Measurements from ENCODE around the gene FAM135A.
A peak's percentile ranks its signal among the peaks of the same experiment; 100 is the strongest.
"Not testable (repeated sequence)": the region's sequence is repeated elsewhere in the genome, so short reads cannot be mapped to it uniquely, and the experiment has no call there.

FAM135A gene

DNA sequence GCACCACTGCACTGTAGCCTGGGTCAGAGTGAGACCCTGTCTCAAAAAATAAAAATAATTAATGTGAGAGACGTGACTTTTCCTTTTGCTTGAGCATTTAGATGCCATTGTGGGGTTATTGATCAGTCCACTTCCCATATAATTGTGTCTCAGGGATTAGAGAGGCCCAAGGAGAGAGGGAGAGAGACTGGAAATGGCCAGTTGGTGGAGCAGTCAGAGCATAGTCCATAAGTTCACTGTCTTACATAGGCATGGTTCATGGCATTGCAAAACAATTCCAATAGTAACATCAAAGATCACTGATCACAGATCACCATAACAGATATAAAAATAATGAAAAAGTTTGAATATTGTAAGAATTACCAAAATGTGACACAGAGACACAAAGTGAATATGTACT is 138.3 kb downstream of the FAM135A start:
- no peak for DNase-seq

DNA sequence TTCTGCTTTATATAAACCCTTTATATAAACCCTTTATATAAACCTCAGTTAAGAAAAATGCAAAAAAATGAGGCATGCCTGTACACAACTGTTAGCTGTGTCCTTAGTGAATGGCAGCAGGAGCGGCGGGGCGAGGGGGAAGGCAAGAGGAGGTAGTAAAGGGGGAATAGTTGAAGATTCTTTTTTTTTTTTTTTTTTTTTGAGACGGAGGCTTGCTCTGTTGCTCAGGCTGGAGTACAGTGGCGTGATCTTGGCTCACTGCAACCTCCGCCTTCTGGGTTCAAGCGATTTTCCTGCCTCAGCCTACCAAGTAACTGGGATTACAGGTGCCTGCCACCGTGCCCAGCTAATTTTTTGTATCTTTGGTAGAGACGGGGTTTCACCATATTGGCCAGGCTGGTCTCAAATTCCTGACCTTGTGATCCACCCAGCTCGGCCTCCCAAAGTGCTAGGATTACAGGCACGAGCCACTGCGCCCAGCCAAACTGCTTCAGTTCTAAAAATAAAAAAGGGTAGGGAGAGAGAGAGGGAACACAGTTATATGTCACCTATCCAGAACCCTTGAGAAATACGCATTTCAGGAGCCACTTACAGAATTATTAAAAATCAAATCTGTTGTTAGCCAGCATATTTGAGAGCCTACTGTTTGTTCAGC is 139.1 kb downstream of the FAM135A start:
- DNase-seq: not testable (repeated sequence)

DNA sequence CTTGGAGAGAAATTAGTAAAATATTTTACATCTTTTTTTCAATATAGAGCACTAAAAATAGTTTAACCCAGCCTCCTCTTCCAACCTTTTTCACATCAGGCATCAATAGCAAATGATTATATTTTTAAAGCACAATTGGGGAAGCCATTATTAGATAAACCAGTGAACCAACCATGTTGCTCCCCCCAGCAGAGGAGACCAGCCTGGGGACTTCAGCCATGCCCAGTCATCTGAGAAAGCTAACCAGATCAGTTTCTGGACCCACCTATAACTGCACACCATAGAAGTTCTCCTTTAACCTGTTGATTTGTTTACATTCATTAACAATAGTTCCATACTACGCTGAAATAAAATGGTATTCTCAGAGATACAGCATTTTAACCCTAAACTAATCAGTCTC is 139.7 kb downstream of the FAM135A start:
- DNase-seq: no peak

DNA sequence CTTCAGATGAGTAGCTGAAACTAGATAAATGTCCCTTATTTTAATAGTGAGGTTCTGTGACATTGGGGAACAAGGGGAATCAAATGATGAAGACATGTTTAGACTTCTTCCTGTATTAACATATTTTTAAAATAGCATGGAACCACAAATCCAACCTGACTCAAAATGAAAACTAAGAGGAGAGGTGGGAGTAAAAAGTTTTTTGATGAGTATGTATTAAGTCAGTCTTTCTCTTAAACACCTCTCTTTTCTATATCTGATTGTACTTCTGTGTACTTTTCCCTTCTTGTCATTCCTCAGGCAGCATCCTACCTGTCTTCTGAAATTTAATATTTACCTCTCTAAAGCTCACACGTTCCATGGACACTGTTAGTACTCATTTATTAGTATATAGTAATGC is 144.7 kb downstream of the FAM135A start:
- DNase-seq: no peak

DNA sequence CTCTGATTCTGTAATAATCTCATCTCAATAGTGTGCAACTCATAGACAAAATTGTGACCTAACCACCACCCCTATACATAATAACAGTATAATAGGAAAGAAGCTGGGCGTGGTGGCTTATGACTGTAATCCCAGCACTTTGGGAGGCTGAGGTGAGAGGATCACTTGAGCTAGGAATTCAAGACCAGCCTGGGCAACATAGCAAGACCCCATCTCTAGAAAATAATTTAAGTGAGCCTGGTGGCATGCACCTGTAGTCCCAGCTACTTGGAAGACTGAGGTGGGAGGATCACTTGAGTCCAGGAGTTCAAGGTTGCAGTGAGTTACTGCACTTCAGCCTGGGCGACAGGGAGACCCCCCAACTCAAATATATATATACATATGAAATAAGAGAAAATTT is 149.1 kb downstream of the FAM135A start:
- DNase-seq: not testable (repeated sequence)

DNA sequence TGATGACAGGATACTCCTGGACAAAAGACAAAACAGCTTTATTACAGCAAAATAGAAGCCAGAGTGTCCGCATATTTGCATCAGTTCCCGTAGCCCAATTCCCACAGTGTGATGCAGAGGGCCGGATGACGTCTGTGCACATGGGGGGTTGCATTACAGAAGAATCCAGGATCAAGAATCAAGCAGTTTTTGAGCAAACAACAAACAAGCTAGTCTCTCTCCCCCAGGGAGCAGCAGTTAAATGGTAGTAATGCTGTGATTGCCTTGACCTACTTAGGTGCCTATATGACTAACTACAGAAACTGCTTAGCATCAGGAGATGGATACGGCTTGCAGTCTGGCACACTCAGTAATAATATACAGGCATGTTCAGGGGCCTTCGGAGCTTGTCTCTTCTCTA is 150.2 kb downstream of the FAM135A start:
- no peak for DNase-seq

DNA sequence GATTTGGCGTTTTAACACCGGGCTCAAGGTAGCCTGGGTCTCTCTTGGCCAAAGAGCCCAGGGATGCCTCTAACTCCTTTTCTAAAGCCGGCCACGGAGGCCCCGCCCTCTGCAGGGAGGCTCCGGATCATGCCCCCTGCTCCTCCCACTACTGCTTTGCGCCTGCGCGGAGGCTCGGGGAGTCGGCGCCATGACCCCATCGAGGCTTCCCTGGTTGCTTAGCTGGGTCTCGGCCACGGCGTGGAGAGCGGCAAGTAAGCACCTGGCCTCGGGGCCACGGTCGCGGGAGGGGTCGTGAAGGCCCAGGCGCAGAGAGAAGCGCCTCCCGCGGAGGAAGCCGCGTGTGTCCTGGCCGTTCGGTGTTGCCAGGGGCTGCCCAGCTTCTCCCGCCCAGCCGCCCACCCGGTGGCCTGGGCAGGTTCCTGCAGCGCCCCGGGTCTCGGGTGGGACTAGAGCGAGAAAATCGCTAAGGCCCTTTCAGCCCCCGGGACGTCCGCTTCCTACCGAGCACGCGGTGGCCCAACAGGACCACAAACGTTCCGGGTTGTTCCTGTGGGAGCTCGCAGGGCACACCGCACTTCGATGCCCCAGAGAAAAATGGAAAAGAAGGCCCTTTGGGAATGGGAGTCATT is 153.6 kb downstream of the FAM135A start, which contains the start of gene SDHAF4:
Gene SDHAF4 (plus strand): TSS at position 180 of the 632 bp plus-strand sequence. CDS start 11 bp downstream, at position 191.
- peak; percentile 69 for DNase-seq

DNA sequence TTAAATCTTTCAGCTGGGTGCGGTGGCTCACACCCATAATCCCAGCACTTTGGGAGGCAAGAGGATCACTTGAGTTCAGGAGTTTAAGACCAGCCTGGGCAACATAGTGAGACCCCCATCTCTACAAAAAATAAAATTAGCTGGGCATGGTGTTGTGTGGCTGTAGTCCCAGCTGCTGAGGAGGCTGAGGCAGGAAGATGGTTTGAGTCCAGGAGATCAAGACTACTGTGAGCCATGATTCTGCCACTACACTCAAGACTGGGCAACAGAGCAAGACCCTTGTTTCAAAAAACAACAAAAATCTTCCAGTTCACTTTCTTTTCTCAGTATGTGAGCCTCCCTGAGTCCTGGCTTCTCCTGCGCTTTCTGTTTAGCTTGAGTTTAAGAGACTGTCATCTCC is 161.3 kb downstream of the FAM135A start:
- no peak for DNase-seq

DNA sequence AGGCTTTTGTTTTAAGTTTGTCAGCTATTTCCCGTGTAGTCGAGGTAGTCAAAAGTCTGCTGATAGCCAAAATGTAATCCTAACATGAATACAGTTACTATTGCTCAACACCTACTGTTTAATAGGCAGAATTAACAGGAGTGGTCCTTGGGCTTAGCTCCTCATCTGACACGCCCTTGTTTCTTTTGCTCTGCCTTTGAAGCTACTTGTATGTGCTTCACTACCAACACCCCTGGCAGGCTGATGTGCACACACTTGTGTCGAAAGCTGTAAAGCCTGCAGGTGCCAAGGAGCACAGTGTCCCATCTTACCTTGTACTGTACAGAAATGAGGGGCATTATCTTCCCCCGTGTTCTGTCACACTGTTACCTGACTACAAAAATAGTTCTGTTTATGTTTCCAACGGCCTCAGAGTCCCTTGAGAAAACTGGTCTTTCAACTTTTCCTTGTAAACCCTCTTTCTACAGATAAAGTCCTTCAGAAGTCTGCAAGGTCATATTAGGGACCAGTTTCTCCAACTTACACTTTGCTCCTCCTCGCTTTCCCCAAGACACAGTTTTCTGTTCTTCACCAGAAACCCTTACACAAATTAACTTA is 162.7 kb downstream of the FAM135A start:
- DNase-seq: no peak

DNA sequence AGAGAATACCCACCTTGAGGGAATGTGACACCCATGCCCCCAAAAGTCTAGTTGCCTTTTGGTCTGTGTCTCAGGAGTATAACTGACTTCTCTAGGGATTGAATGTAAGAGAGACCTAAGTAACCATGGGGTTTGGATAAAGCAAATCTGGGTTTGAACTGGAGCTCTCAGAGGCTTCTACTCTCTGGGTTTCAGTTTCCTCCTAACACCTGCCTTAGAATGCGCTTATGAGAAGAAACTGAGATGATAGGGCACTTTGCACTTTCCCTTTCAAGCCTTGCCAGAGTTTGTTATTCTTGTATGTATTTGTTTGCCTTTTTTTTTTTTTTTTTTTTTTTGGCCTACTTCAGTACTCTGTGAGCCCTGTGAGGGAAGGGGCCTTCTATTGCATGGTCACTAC is 172.8 kb downstream of the FAM135A start:
- no peak for DNase-seq

DNA sequence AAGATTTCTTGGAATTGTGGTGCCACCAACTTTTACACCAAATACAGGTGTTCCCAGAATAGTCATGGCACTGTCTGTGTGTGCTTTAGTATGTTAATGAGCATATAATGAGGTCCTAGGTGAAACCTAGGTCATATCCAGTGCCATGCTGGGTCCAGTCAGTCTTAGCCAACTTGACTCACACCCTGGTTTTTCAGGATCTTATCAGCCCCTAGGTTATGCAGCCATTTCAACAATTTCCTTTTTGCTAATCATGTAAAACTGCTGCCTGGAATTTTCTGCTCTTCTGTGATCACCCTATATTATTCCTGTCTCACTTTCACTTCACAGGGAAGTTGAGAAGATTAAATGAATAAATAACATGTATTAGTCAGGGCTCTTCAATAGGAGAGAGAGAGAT is 177.1 kb downstream of the FAM135A start:
- no peak for DNase-seq

DNA sequence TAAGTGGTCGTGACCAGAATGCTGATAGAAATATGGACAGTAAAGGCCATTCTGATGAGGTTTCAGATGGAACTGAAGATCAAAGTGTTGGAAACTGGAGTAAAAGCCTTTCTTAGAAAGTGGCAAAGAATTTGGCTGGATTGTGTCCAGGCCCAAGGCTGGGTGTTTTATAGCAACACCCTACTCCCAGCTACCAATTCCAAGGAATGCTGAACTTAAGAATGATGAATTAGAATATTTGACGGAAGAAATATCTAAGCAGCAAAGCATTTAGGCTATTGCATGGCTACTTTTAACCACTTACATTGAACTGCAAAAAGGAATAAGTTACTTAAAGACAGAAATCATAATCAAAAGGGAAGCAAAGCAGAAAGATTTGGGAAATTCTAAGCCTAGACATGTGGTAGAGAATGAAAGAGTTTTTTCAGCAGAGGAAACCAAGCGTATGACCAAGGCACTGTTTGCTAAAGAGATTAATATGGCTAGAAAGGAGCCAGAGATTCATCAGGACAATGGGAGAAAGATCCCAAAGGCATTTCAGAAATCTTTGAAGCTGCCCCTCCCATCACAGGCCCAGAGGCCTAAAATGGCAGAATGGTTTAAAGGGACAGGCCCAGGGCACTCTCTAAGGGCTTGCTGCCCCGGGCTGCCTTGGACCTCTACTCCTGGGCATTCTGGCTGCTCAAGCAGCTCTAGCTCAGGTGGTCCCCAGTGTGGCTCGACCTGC is 179.2 kb downstream of the FAM135A start:
- DNase-seq: no peak

DNA sequence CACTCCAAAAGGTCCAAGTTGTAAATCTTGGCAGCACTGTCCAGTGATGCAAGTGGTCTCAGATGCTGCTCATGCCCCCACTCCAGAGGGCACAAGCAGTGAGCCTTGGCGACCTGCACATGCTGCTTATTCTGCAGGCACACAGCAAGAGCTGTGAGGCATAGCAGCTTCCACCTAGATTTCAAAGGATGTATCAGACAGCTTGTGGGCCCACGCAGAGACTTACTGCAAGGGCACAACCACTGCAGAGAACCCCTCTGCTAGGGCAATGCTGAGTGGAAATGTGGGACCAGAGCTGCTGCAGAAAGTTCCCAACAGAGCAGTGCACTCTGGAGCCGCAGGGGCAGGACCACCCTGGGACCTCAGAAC is 179.8 kb downstream of the FAM135A start:
- DNase-seq: no peak

DNA sequence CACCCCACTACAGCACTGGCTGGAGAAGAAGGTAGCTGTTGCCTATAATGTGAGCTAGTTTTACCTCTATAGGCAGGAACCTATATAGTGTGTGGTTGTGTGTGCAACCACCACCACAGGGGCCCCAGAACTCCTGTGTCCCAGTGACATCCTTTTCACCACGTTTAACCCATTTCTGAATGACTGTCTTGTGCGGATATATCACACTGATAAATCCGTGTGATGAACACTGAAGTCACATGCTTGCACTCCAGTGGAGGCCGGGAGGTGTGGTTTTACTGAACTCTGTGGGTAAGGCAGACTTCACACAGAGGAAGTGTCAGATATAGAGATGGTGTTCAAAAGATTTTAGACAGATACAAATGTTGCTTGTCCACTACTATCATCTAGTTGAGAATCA is 185.9 kb downstream of the FAM135A start:
- no peak for DNase-seq

DNA sequence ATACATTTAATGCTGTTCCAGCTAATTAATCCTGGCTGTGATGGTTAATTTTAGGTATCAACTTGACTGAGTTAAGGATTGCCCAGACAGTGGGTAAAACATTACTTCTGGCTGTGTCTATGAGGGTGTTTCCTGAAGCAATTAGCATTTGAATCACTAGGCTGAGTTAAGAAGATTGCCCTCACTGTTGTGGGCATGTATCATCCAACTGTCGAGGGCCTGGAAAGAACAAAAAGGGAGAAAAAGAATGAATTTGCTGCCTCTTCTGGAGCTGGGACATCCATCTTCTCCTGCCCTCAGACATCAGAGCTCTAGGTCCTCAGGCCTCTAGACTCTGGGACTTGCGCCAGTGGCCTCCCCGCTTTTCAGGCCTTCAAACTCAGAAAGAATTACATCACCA is 187.7 kb downstream of the FAM135A start:
- DNase-seq: no peak

DNA sequence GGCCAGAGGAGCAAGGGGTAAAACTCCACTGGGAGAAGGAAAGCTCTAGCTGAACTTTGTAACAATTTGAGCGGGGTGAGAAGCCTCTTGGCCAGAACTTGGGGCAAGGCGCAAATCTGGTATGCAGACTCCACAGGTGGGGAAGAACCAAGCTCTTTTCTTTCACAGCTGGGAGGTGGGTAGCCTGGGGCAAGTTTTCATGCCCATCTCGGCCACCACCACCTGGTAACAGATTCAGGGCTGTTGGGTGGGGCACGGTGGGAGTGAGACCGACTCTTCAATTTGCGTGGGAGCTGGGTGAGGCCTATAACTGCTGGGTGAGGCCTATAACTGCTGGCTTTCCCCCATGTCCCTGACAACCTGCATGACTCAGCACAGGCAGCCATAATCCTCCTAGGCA is 190.9 kb downstream of the FAM135A start:
- no peak for DNase-seq

DNA sequence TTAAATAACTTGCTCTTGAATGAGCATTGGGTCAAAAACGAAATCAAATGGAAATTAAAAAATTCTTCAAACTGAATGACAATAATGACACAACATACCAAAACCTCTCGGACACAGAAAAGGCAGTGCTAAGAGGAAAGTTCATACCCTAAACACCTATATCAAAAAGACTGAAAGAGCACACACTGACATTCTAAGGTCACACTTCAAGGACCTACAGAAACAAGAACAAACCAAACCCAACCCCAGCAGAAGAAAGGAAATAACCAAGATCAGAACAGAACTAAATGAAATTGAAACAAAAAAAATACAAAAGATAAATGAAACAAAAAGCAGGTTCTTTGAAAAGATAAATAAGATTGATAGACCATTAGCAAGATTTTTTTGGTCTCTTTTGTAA is 194.1 kb downstream of the FAM135A start:
- not testable (repeated sequence) for DNase-seq

DNA sequence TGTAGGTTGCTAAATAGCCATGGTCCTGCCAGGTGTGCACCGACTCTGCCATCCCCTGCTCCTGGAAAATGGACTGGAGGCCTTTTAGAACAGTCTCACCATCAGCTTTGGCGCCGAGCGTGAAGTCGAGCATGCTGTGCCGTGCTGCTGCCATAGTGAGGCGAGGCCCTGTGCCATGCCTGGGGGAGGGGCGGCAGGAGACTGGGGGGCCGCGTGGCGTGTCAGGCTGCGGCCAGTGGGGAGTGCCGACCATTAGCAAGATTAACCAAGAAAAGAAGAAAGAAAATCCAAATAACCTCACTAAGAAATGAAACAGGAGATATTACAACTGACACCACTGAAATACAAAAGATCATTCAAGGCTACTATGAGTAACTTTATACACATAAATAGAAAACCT is 195.9 kb downstream of the FAM135A start:
- not testable (repeated sequence) for DNase-seq
